Measurements from ENCODE around the gene KCNG3.

Gene KCNG3

DNA sequence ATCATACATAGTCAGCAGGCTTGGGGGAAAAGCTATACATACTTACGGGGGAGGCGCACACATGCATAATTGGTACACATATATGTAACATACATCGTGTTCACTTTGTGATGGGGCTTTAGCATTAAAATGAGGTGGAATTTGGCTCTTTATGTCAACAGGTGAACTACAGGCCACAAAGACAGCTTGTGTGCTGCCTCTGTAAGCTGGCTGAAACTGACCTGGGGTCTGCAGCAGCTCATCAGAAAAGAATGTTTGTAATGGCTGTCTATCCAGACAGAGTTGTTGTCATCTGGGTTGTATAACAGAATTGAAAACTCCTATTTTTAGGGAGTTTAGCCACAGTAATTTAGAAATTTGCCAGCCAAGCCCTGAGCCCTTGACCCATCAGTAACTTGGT, 4.7 kb upstream of the KCNG3 start:
- DNase-seq (ENCODE audit: extremely low read depth, low read depth) = no peak
- TF ChIP-seq, protein P1, sequence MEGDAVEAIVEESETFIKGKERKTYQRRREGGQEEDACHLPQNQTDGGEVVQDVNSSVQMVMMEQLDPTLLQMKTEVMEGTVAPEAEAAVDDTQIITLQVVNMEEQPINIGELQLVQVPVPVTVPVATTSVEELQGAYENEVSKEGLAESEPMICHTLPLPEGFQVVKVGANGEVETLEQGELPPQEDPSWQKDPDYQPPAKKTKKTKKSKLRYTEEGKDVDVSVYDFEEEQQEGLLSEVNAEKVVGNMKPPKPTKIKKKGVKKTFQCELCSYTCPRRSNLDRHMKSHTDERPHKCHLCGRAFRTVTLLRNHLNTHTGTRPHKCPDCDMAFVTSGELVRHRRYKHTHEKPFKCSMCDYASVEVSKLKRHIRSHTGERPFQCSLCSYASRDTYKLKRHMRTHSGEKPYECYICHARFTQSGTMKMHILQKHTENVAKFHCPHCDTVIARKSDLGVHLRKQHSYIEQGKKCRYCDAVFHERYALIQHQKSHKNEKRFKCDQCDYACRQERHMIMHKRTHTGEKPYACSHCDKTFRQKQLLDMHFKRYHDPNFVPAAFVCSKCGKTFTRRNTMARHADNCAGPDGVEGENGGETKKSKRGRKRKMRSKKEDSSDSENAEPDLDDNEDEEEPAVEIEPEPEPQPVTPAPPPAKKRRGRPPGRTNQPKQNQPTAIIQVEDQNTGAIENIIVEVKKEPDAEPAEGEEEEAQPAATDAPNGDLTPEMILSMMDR (IDR thresholded peaks at IDR 0.05; ENCODE audit: low read depth, low read length) = no peak

DNA sequence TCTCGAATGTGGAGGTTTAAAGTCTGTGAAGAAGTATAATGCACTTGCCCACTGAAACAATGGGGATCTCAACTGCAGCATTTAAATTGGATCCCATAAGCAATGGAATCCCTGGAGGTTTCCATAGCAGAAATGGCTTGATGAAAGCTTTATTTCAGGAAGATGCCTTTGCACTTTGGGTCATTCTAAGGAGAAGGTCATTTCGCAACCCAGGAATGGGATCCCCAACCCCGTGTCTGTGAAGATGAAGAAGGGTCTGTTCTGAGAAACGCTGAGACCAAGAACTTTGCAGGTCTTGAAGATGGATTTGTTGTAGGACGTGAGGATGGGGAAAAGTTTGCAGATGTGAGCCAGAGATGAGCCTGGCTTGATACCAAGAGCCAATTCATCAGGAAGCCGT, 1.8 kb upstream of the KCNG3 start:
- TF ChIP-seq, protein P1 (IDR thresholded peaks at IDR 0.05; ENCODE audit: low read depth, low read length) = no peak
- no peak for DNase-seq (ENCODE audit: extremely low read depth, low read depth)

DNA sequence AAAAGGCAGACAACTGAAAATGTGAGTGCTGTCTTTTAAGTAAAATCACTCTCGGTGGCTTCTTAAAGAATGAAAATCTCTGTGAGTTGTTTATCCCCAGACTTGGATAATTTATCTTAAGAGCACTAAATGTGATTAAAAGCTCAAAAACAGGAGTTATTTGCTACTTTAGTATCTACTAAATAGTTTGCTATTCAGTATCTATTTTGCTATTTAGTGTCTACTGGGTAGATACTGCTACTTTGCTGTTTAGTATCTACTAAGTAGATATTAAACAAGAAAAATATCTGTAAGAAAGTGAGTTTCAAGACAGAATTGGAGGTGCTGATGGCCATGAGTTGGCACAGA, 1.4 kb upstream of the KCNG3 start:
- no peak for DNase-seq (ENCODE audit: extremely low read depth, low read depth)
- TF ChIP-seq, protein P1 (IDR thresholded peaks at IDR 0.05; ENCODE audit: low read depth, low read length) = no peak

GRCh38 chr2:42494355-42495233, 812 bp upstream of the KCNG3 start:
- peak; percentile 30 for DNase-seq (ENCODE audit: extremely low read depth, low read depth)
- TF ChIP-seq, protein P1 (IDR thresholded peaks at IDR 0.05; ENCODE audit: low read depth, low read length) = peak; percentile 87

DNA sequence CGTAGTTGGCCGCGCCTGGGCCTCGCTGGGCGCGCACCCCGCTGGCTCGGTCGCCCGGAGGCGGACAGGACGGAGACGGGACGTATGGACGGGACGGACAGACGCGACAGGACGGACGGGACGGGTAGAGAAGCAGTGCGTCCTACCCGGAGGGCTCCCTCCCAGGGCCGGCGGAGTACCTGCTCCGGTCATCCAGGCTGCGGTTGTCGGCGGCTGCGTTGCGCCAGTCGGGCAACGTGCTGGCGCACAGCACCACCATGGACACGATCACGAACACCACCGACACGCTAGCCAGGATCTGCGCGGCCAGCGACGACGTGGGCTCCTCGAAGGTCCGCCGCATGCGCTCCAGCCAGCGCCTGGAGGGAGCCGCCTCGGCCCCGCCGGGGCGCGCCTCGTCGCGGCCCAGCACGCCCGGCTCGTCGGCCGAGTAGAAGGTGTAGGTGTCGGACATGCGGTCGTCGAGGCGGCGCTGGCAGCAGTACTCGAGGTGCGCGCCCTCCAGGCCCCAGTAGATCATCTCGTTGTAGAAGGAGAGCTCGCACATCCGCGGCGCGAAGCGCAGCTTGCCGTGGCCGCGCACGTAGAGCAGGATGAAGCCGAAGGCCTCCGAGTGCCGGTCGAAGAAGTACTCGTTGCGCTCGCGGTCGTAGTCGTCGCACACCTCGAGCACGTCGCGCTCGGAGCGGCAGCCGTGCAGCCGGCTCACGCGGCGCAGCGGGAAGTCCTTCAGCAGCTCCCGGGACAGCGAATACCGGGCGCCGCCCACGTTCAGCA, 903 bp downstream of the KCNG3 start:
- no peak for DNase-seq (ENCODE audit: extremely low read depth, low read depth)
- TF ChIP-seq, protein P1 (IDR thresholded peaks at IDR 0.05; ENCODE audit: low read depth, low read length) = no peak

- DNase-seq (ENCODE audit: extremely low read depth, low read depth) = no peak
- TF ChIP-seq, protein P1 (IDR thresholded peaks at IDR 0.05; ENCODE audit: low read depth, low read length) = no peak
Observed at GRCh38 chr2:42488297-42488696, 5.5 kb downstream of the KCNG3 start.

Measured in AG09319 (cell line).